ENCODE data around the gene CEP192.
"Not testable (repeated sequence)": the region's sequence is repeated elsewhere in the genome, so short reads cannot be mapped to it uniquely, and the experiment has no call there.

CEP192 gene

GRCh38 chr18:12976305-12976704 lies 14.9 kb upstream of the CEP192 start:
- no peaks in the 10 kb centered on the region for H3K4me1 ChIP-seq (ENCODE audit: insufficient read depth, low read length, poor library complexity, severe bottlenecking)
- H3K4me3 ChIP-seq (ENCODE audit: low read length, poor library complexity, severe bottlenecking): no peak overlapping the region
- H3F3A ChIP-seq (ENCODE audit: low read depth): no peaks in the 10 kb centered on the region
- no peak overlapping the region for H3K9ac ChIP-seq (ENCODE audit: low read depth, low read length, poor library complexity, severe bottlenecking)
- H3K9me3 ChIP-seq (ENCODE audit: insufficient read depth, low read depth, low read length): no peaks in the 10 kb centered on the region
- H3K4me2 ChIP-seq (ENCODE audit: low read depth, low read length, poor library complexity, severe bottlenecking): no peak overlapping the region
- H3K27me3 ChIP-seq (ENCODE audit: insufficient read depth, low read length, poor library complexity, severe bottlenecking): no peaks in the 10 kb centered on the region
- TF ChIP-seq EZH2phosphoT487 (IDR thresholded peaks at IDR 0.05; ENCODE audit: borderline replicate concordance): no peak
- TF ChIP-seq CTCF (conservative IDR thresholded peaks at IDR 0.05; ENCODE audit: low read length): no peak
- H4K20me1 ChIP-seq (ENCODE audit: insufficient read depth, low read length, poor library complexity, severe bottlenecking): peaks cover 5% of the 10 kb centered on the region
- no peak overlapping the region for H2AFZ ChIP-seq (ENCODE audit: low read length)
- H3K36me3 ChIP-seq (ENCODE audit: insufficient read depth, low read length): peaks cover 59% of the 10 kb centered on the region; the same call in 1 of the 2 replicates
- H3K9me2 ChIP-seq (replicated peaks; ENCODE audit: low read depth, low read length): no peaks in the 10 kb centered on the region
- H3K79me2 ChIP-seq (ENCODE audit: insufficient read depth, low read length): 0 out of 2 replicates have a peak, but pooled peaks cover 3% of the 10 kb centered on the region

GRCh38 chr18:12980065-12980464 lies 11.1 kb upstream of the CEP192 start:
- H3K4me1 ChIP-seq (ENCODE audit: insufficient read depth, low read length, poor library complexity, severe bottlenecking); H3K9me3 ChIP-seq (ENCODE audit: insufficient read depth, low read depth, low read length); H3K4me3 ChIP-seq (ENCODE audit: low read length, poor library complexity, severe bottlenecking); H2AFZ ChIP-seq (ENCODE audit: low read length); H3F3A ChIP-seq (ENCODE audit: low read depth); H3K79me2 ChIP-seq (ENCODE audit: insufficient read depth, low read length); H3K9ac ChIP-seq (ENCODE audit: low read depth, low read length, poor library complexity, severe bottlenecking); H3K4me2 ChIP-seq (ENCODE audit: low read depth, low read length, poor library complexity, severe bottlenecking); H4K20me1 ChIP-seq (ENCODE audit: insufficient read depth, low read length, poor library complexity, severe bottlenecking); H3K9me2 ChIP-seq (replicated peaks; ENCODE audit: low read depth, low read length); H3K27me3 ChIP-seq (ENCODE audit: insufficient read depth, low read length, poor library complexity, severe bottlenecking): not testable (repeated sequence)
- H3K36me3 ChIP-seq (ENCODE audit: insufficient read depth, low read length): peaks cover 53% of the 10 kb centered on the region; the same call in 1 of the 2 replicates

- H3K9me3 ChIP-seq (ENCODE audit: insufficient read depth, low read depth, low read length): no peaks in the 10 kb centered on the region
- H3K9me2 ChIP-seq (replicated peaks; ENCODE audit: low read depth, low read length): no peaks in the 10 kb centered on the region
- H3F3A ChIP-seq (ENCODE audit: low read depth): peaks cover 3% of the 10 kb centered on the region; the same call in 1 of the 2 replicates
- H3K27me3 ChIP-seq (ENCODE audit: insufficient read depth, low read length, poor library complexity, severe bottlenecking): no peaks in the 10 kb centered on the region
- H3K9ac ChIP-seq (ENCODE audit: low read depth, low read length, poor library complexity, severe bottlenecking): peak overlapping the region; percentile 89
- peaks cover 16% of the 10 kb centered on the region; the same call in 1 of the 2 replicates for H3K36me3 ChIP-seq (ENCODE audit: insufficient read depth, low read length)
- no peak overlapping the region for H2AFZ ChIP-seq (ENCODE audit: low read length)
- peaks cover 40% of the 10 kb centered on the region for H3K79me2 ChIP-seq (ENCODE audit: insufficient read depth, low read length)
- peaks cover 39% of the 10 kb centered on the region for H3K4me1 ChIP-seq (ENCODE audit: insufficient read depth, low read length, poor library complexity, severe bottlenecking)
- H3K4me2 ChIP-seq (ENCODE audit: low read depth, low read length, poor library complexity, severe bottlenecking): peak overlapping the region; percentile 81
- peaks cover 28% of the 10 kb centered on the region for H4K20me1 ChIP-seq (ENCODE audit: insufficient read depth, low read length, poor library complexity, severe bottlenecking)
- TF ChIP-seq CTCF (conservative IDR thresholded peaks at IDR 0.05; ENCODE audit: low read length) (no peak), EZH2phosphoT487 (IDR thresholded peaks at IDR 0.05; ENCODE audit: borderline replicate concordance) (no peak)
- peak overlapping the region; percentile 81 for H3K4me3 ChIP-seq (ENCODE audit: low read length, poor library complexity, severe bottlenecking)
These were observed 1.6 kb upstream of the CEP192 start for GRCh38 chr18:12989397-12990122.

- Histone ChIP-seq H3K4me1 (ENCODE audit: insufficient read depth, low read length, poor library complexity, severe bottlenecking) (peaks cover 39% of the 10 kb centered on the region), H3K27me3 (ENCODE audit: insufficient read depth, low read length, poor library complexity, severe bottlenecking) (no peaks in the 10 kb centered on the region), H4K20me1 (ENCODE audit: insufficient read depth, low read length, poor library complexity, severe bottlenecking) (peaks cover 29% of the 10 kb centered on the region), H2AFZ (ENCODE audit: low read length) (no peak overlapping the region), H3K36me3 (ENCODE audit: insufficient read depth, low read length) (peaks cover 13% of the 10 kb centered on the region; the same call in 1 of the 2 replicates), H3K79me2 (ENCODE audit: insufficient read depth, low read length) (peaks cover 46% of the 10 kb centered on the region), H3F3A (ENCODE audit: low read depth) (peaks cover 3% of the 10 kb centered on the region; the same call in 1 of the 2 replicates), H3K9ac (ENCODE audit: low read depth, low read length, poor library complexity, severe bottlenecking) (peak overlapping the region; percentile 89), H3K4me2 (ENCODE audit: low read depth, low read length, poor library complexity, severe bottlenecking) (peak overlapping the region; percentile 81), H3K9me3 (ENCODE audit: insufficient read depth, low read depth, low read length) (no peaks in the 10 kb centered on the region), H3K9me2 (replicated peaks; ENCODE audit: low read depth, low read length) (no peaks in the 10 kb centered on the region), H3K4me3 (ENCODE audit: low read length, poor library complexity, severe bottlenecking) (peak overlapping the region; percentile 81)
- no peak for TF ChIP-seq CTCF (conservative IDR thresholded peaks at IDR 0.05; ENCODE audit: low read length)
- no peak for TF ChIP-seq EZH2phosphoT487 (IDR thresholded peaks at IDR 0.05; ENCODE audit: borderline replicate concordance)
These were observed 1.1 kb upstream of the CEP192 start for GRCh38 chr18:12990123-12990475.
